IMR-90 (cell line): Measurements from ENCODE around the gene BTG3.

Experiments
- CEBPB ChIP-seq: IDR thresholded peaks from 2 replicates; pipeline ENCODE4 v1.6.1; 2012; ENCODE audit warnings: low read depth, low read length, improper control_type of control experiment
- CHD1 ChIP-seq: IDR thresholded peaks from 2 replicates; pipeline ENCODE4 v1.6.1; 2012; ENCODE audit warnings: low read depth, low read length, improper control_type of control experiment
- MAZ ChIP-seq: IDR thresholded peaks from 2 replicates; pipeline ENCODE4 v1.6.1; 2012; ENCODE audit warnings: low read depth, mild to moderate bottlenecking, low read length, improper control_type of control experiment, moderate library complexity, borderline replicate concordance
- MXI1 ChIP-seq: IDR thresholded peaks from 2 replicates; pipeline ENCODE4 v1.6.1; 2012; ENCODE audit warnings: low read depth, mild to moderate bottlenecking, low read length, moderate library complexity, borderline replicate concordance
- POLR2A ChIP-seq: IDR thresholded peaks from 2 replicates; pipeline ENCODE4 v1.6.1; 2012; ENCODE audit warnings: mild to moderate bottlenecking, low read depth, low read length
- RAD21 ChIP-seq: IDR thresholded peaks from 2 replicates; pipeline ENCODE4 v1.6.1; 2012; ENCODE audit warnings: low read length, improper control_type of control experiment
- RFX5 ChIP-seq: IDR thresholded peaks from 2 replicates; pipeline ENCODE4 v1.8.0; 2012; ENCODE audit warnings: low read depth, mild to moderate bottlenecking, low read length, moderate library complexity
- SMC3 ChIP-seq: fragments of 150-350 bp; IDR thresholded peaks from 2 replicates; pipeline ENCODE4 v1.6.1; 2016; ENCODE audit warnings: low read depth, mild to moderate bottlenecking, antibody characterized with exemption, low read length, moderate library complexity
- TF ChIP-seq, protein P1 (sequence below): conservative IDR thresholded peaks from 2 replicates; pipeline ENCODE4 v1.5.1; 2012; ENCODE audit warnings: mild to moderate bottlenecking, low read depth, low read length, improper control_type of control experiment

DNA sequence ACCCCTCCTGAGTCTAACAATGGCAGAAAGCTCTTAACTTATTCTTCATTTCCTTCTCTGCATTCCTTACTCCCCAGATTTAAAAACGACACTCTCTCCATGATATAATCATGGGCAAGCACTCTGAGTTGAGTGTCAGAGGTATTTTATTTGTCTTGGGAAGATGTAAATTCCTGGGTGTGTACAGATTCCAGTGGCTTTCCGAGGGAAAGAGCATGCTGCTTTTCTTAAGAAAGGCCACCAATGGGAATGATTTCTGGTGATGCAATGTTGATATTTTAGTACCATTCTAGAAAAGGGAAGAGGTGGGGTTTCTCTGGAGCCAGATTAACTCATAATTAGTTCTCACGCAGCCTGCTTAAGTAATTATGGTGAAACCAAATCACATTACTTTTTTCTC is 47.8 kb upstream of the BTG3 start:
- TF ChIP-seq, protein P1, sequence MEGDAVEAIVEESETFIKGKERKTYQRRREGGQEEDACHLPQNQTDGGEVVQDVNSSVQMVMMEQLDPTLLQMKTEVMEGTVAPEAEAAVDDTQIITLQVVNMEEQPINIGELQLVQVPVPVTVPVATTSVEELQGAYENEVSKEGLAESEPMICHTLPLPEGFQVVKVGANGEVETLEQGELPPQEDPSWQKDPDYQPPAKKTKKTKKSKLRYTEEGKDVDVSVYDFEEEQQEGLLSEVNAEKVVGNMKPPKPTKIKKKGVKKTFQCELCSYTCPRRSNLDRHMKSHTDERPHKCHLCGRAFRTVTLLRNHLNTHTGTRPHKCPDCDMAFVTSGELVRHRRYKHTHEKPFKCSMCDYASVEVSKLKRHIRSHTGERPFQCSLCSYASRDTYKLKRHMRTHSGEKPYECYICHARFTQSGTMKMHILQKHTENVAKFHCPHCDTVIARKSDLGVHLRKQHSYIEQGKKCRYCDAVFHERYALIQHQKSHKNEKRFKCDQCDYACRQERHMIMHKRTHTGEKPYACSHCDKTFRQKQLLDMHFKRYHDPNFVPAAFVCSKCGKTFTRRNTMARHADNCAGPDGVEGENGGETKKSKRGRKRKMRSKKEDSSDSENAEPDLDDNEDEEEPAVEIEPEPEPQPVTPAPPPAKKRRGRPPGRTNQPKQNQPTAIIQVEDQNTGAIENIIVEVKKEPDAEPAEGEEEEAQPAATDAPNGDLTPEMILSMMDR: no peak
- TF ChIP-seq RFX5 (no peak), POLR2A (no peak), RAD21 (no peak), MXI1 (no peak), CEBPB (0 out of 2 replicates have a peak, but pooled peaks have one; percentile 1), SMC3 (no peak), CHD1 (no peak), MAZ (no peak)
